ENCODE data around the gene SPATS2.
"Not testable (repeated sequence)": the region's sequence is repeated elsewhere in the genome, so short reads cannot be mapped to it uniquely, and the experiment has no call there.

SPATS2 gene

GRCh38 chr12:49349266-49349665 lies 18.0 kb upstream of the SPATS2 start:
- DNase-seq (ENCODE audit: low read depth in 3 of 3), result no peak

- no peak for DNase-seq (ENCODE audit: low read depth in 3 of 3)
These were observed 14.9 kb upstream of the SPATS2 start for GRCh38 chr12:49352351-49352750.

GRCh38 chr12:49355913-49356312 lies 11.3 kb upstream of the SPATS2 start:
- no peak for DNase-seq (ENCODE audit: low read depth in 3 of 3)

GRCh38 chr12:49357103-49357678 lies 10.1 kb upstream of the SPATS2 start:
- DNase-seq (ENCODE audit: low read depth in 3 of 3), result no peak

- DNase-seq (ENCODE audit: low read depth in 3 of 3), result no peak
These were observed 8.7 kb upstream of the SPATS2 start for GRCh38 chr12:49358483-49359141.

- DNase-seq (ENCODE audit: low read depth in 3 of 3), result no peak
These were observed 7.6 kb upstream of the SPATS2 start for GRCh38 chr12:49359671-49360070.

- no peak for DNase-seq (ENCODE audit: low read depth in 3 of 3)
These were observed 5.2 kb upstream of the SPATS2 start for GRCh38 chr12:49362077-49362476.

- no peak for DNase-seq (ENCODE audit: low read depth in 3 of 3)
These were observed 2.3 kb upstream of the SPATS2 start for GRCh38 chr12:49364989-49365388.

GRCh38 chr12:49365542-49365941 lies 1.7 kb upstream of the SPATS2 start:
- no peak for DNase-seq (ENCODE audit: low read depth in 3 of 3)

GRCh38 chr12:49366096-49366651 lies 1.1 kb upstream of the SPATS2 start:
- DNase-seq (ENCODE audit: low read depth in 3 of 3), result no peak

GRCh38 chr12:49366652-49367380 lies 446 bp upstream of the SPATS2 start:
- DNase-seq (ENCODE audit: low read depth in 3 of 3), result peak; percentile 79 to 91 (median 83)

GRCh38 chr12:49368240-49368600 lies 958 bp downstream of the SPATS2 start:
- DNase-seq (ENCODE audit: low read depth in 3 of 3), result no peak

- no peak for DNase-seq (ENCODE audit: low read depth in 3 of 3)
These were observed 2.3 kb downstream of the SPATS2 start for GRCh38 chr12:49369411-49370145.

GRCh38 chr12:49370539-49370938 lies 3.3 kb downstream of the SPATS2 start:
- DNase-seq (ENCODE audit: low read depth in 3 of 3), result no peak

GRCh38 chr12:49375406-49375805 lies 8.1 kb downstream of the SPATS2 start:
- DNase-seq (ENCODE audit: low read depth in 3 of 3), result no peak

GRCh38 chr12:49377386-49377785 lies 10.1 kb downstream of the SPATS2 start:
- DNase-seq (ENCODE audit: low read depth in 3 of 3), result no peak

GRCh38 chr12:49380184-49380583 lies 12.9 kb downstream of the SPATS2 start:
- not testable (repeated sequence) for DNase-seq (ENCODE audit: low read depth in 3 of 3)

- DNase-seq (ENCODE audit: low read depth in 3 of 3), result peak; percentile 3 to 53 (median 41)
These were observed 21.6 kb downstream of the SPATS2 start for GRCh38 chr12:49388682-49389386.

GRCh38 chr12:49389387-49389703 lies 22.1 kb downstream of the SPATS2 start:
- DNase-seq (ENCODE audit: low read depth in 3 of 3), result no peak

- no peak for DNase-seq (ENCODE audit: low read depth in 3 of 3)
These were observed 29.7 kb downstream of the SPATS2 start for GRCh38 chr12:49397000-49397399.

- DNase-seq (ENCODE audit: low read depth in 3 of 3), result no peak
These were observed 33.0 kb downstream of the SPATS2 start for GRCh38 chr12:49400304-49400703.

- no peak for DNase-seq (ENCODE audit: low read depth in 3 of 3)
These were observed 36.7 kb downstream of the SPATS2 start for GRCh38 chr12:49403971-49404450.
